ENCODE data around the gene DLG2. TPM values are rescaled to one million over a fixed set of nuclear protein-coding genes. Genes with fewer than 3 reads are reported as not detected.

DLG2 gene
- total RNA-seq, 1 donor from 2014 or later, result 5.9 TPM

GRCh38 chr11:85088286-85088685, 538.9 kb downstream of the DLG2 start:
- Mint-ChIP-seq H3K9me3 (no peaks in the 10 kb centered on the region), H3K4me3 (no peak overlapping the region), H3K36me3 (no peaks in the 10 kb centered on the region), H3K27ac (no peak overlapping the region), H3K27me3 (no peaks in the 10 kb centered on the region), H3K4me1 (ENCODE audit: unreplicated experiment) (no peaks in the 10 kb centered on the region)
- no peak for TF ChIP-seq CTCF (conservative IDR thresholded peaks at IDR 0.05)
- DNase-seq (ENCODE audit: extremely low spot score, unreplicated experiment), result no peak

DNA sequence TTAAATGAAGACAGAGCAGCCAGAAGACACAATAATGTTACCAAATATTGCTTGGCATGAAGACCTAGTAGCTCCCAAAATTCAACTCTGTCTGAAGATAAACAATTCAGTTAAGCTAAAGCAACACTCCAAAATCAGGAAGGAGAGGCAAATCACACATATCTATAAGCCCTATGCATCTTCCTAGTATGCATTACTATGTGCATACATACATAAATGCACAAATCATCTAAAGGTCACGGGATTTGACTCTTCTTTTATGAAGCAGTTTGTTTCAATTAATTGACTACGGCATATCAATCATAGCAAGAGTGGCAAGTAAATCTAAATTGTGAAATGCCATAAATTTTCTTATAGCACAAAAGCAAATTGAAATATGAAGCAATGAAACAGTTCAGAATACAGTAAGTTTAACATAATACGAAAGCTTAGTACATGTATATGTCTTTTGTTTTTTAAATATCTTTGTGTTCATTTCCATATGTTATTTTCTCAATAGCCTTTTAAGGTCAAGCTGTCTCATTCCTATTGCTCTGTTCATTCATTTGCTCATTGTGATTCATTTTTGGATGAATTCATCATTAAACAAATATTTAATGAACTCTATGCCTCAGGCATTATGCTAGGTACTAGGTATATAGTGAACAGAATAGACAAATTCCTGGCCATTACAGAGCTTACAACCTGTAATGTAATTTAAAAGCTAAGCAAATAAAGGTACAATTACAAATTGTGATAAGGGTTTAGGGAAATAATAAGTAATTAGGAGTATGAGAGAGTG, 540.5 kb downstream of the DLG2 start:
- TF ChIP-seq CTCF (conservative IDR thresholded peaks at IDR 0.05), result no peak
- DNase-seq (ENCODE audit: extremely low spot score, unreplicated experiment), result no peak
- no peaks in the 10 kb centered on the region for H3K27me3 Mint-ChIP-seq
- no peaks in the 10 kb centered on the region for H3K36me3 Mint-ChIP-seq
- H3K9me3 Mint-ChIP-seq, result no peaks in the 10 kb centered on the region
- no peak overlapping the region for H3K4me3 Mint-ChIP-seq
- no peaks in the 10 kb centered on the region for H3K4me1 Mint-ChIP-seq (ENCODE audit: unreplicated experiment)
- no peak overlapping the region for H3K27ac Mint-ChIP-seq

DNA sequence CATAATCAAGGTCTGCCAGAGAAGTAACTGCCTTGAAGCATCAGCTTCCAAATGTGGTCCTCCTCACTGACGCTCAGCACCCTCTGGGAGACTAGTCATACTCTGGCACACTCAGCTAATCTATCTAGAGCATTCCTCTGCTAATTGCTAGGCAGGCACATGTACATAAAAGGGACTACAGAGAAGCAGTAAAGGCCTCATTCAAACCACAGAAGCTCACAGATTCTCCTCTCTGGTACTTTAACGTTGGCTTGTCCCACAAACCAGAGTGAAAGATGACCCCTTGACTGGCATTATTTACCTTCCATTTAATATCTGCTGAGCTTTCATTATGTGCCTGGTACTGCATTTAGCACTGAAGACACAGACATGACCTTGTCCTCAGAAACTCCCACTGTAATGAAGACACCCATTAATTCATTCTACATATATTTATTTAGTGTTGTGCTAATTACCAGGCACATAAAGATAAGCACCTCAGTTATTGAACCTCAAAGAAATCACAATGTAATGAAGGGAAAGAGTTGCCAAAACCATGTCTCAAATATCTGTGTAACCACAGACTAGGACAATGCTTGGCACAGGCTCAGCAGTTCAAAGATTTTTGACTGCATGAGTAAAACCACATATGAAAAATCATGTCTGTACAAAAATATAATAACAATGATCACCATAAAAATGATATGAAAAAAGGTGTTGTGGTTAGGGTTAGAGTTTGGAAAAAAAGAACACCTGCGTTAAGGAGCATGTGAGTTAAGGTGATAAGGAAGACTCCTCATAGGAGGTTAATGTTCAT, 550.4 kb downstream of the DLG2 start:
- no peaks in the 10 kb centered on the region for H3K27me3 Mint-ChIP-seq
- no peaks in the 10 kb centered on the region for H3K36me3 Mint-ChIP-seq
- TF ChIP-seq CTCF (conservative IDR thresholded peaks at IDR 0.05), result no peak
- H3K9me3 Mint-ChIP-seq, result no peaks in the 10 kb centered on the region
- H3K27ac Mint-ChIP-seq, result no peak overlapping the region
- H3K4me3 Mint-ChIP-seq, result no peak overlapping the region
- DNase-seq (ENCODE audit: extremely low spot score, unreplicated experiment), result no peak
- H3K4me1 Mint-ChIP-seq (ENCODE audit: unreplicated experiment), result no peaks in the 10 kb centered on the region

GRCh38 chr11:85062659-85063058, 564.5 kb downstream of the DLG2 start:
- Mint-ChIP-seq H3K9me3 (no peaks in the 10 kb centered on the region), H3K4me1 (ENCODE audit: unreplicated experiment) (no peaks in the 10 kb centered on the region), H3K27ac (no peak overlapping the region), H3K27me3 (no peaks in the 10 kb centered on the region), H3K4me3 (no peak overlapping the region), H3K36me3 (no peaks in the 10 kb centered on the region)
- no peak for DNase-seq (ENCODE audit: extremely low spot score, unreplicated experiment)
- no peak for TF ChIP-seq CTCF (conservative IDR thresholded peaks at IDR 0.05)

DNA sequence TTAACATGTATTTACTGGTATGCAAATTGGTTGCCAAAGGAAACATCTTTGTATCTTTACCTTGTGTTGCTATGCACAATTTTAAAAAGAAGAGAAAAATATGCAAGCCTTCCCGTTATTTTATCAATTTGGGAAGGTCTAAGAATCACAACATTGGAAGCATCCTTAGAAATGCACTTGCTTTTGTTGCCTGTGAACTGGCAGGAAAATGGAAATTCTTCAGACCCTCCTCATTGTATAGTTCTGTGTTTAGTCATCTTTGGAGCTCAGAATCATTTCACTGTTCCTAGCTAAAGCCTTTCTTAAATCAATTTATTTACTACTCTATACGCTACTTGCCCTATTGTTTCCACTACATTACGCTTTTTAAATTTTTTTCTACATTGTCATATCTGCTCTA, 574.5 kb downstream of the DLG2 start:
- no peaks in the 10 kb centered on the region for H3K36me3 Mint-ChIP-seq
- TF ChIP-seq CTCF (conservative IDR thresholded peaks at IDR 0.05), result no peak
- no peak overlapping the region for H3K4me3 Mint-ChIP-seq
- no peaks in the 10 kb centered on the region for H3K9me3 Mint-ChIP-seq
- no peaks in the 10 kb centered on the region for H3K27me3 Mint-ChIP-seq
- no peaks in the 10 kb centered on the region for H3K4me1 Mint-ChIP-seq (ENCODE audit: unreplicated experiment)
- DNase-seq (ENCODE audit: extremely low spot score, unreplicated experiment), result no peak
- no peak overlapping the region for H3K27ac Mint-ChIP-seq
